ENCODE measurements around the gene PCDHGB4.
"Not testable (repeated sequence)": the region's sequence is repeated elsewhere in the genome, so short reads cannot be mapped to it uniquely, and the experiment has no call there.

PCDHGB4 gene

DNA sequence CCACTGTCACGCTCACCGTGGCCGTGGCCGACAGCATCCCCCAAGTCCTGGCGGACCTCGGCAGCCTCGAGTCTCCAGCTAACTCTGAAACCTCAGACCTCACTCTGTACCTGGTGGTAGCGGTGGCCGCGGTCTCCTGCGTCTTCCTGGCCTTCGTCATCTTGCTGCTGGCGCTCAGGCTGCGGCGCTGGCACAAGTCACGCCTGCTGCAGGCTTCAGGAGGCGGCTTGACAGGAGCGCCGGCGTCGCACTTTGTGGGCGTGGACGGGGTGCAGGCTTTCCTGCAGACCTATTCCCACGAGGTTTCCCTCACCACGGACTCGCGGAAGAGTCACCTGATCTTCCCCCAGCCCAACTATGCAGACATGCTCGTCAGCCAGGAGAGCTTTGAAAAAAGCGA, 45.2 kb downstream of the PCDHGB4 start:
- DNase-seq = not testable (repeated sequence)

DNA sequence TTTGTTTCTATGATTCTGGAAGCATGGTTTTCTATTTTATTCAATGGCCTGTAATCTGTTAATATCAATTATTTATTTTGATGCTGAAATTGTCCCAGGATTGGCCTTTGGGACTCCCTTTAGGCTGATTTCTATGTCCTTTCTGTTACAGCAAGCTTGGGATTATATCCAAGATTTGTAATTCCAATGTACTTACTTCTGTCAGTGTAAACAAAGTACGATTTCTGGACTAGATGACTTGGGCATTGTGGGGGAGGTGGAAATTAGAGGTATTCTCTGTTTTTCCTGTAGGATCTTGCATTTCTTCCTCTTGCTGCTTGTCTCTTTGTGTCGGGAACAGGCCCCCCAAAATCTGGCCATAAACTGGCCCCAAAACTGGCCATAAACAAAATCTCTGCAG, 46.5 kb downstream of the PCDHGB4 start:
- DNase-seq = no peak

DNA sequence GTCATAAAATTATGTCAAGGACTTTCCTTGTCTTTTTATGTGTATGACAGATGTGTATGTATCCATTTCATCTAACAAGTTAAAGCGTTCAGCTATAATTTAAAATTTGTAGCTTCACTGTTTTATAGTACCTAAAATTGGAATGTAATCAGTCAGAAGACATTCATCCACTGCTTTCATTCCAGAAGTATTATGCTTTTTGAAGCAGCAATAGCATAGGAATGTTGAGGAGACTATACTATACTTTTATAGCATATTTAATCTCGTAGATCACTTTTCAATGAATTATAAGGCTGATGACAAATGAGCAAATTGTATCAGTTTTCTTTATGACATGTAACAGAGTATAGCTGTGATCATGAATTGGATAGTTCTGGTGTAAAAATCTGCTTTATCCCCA, 49.7 kb downstream of the PCDHGB4 start:
- DNase-seq = no peak

DNA sequence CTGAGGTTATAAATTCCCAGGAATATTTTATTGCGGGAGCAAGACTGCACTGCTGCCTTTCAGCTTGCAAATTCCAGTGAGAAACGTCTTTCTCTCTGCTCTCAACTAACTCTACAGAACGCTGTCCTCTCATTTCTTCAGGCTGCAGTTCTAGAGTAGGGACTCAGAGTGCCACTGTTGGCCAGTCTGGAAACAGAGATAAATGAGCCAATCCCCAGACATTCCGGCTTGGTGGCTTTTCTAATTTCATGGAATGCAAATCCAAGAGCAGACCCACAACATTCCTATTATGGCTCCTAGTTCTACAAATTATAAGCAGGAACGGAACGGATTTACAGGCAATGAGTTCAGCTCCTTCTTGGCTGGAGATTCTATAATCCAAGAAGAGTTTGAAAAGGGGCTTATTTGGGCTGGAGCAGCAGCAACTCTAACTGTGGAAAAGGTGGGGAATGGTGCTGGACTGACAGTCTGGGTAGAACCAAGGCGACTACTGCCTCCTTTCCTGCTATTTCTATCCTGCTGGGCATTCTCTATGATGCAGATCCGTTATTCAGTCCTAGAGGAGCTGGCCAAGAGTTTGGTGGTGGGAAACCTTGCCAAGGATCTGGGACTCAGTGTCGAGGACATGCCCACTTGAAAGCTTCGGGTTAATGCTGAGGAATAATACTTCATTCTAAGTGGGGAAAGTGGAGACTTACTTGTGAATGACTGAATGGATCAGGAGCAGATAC, 52.1 kb downstream of the PCDHGB4 start:
- DNase-seq = no peak
